Measurements from ENCODE around the gene KAT6B. TPM values are rescaled to one million over a fixed set of nuclear protein-coding genes. Genes with fewer than 3 reads are reported as not detected.

Gene KAT6B
- total and polyA plus RNA-seq, 2 of the 8 experiments (the other 6 are each of a cell fraction or from before 2014, with no cell fraction given), result 7.3 to 30.8 TPM

DNA sequence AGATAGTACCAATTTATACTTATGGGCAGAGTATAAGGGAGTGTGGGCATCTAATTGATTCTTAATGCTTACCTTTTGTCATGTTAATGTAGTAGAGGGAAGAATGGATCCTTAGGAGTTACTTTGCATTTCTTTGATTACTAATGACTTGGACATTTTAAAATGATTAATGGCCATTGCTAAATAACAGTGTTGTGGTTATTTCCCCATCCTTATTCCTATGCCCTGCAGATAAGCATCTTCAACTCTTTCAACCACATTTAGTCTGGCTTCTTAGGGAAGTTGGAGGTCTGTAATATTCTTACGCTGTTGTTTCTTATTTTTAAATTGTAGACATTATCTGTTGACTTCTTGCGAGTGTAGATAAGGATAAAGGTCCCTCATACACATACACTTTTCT, 37.2 kb downstream of the KAT6B start:
- peaks cover 0 to 42% of the 10 kb centered on the region in 2 experiments; a peak in 2 of 4 replicates for H3K79me2 ChIP-seq (ENCODE audit: control insufficient read depth in 1 of 2, insufficient read depth in 2 of 2, low read length in 2 of 2)
- peak overlapping the region in 1 of 2 experiments; percentile 1; a peak in 1 of 4 replicates for H3K4me2 ChIP-seq (ENCODE audit: insufficient read depth in 1 of 2, low read depth in 2 of 2, low read length in 2 of 2)
- FAIRE-seq (no peak), DNase-seq (ENCODE audit: low read depth in 1 of 2, low spot score in 2 of 2) (no peak)
- no peak overlapping the region for H4K5ac ChIP-seq (ENCODE audit: insufficient read length, low read depth, low read length)
- no peak overlapping the region for H3K23ac ChIP-seq (ENCODE audit: insufficient read length)
- no peaks in the 10 kb centered on the region for H3K23me2 ChIP-seq (ENCODE audit: low read depth, low read length)
- H3K27ac ChIP-seq (ENCODE audit: low read depth, low read length), result no peak overlapping the region
- WGBS, 2 experiments (ENCODE audit: extremely low coverage in 1 of 2, insufficient coverage in 1 of 2, insufficient read length in 1 of 2, insufficient replicate concordance in 2 of 2, low coverage in 1 of 2, low lambda C conversion rate in 2 of 2, missing lambda C conversion rate in 1 of 2), result 90% methylated on average over 2 of the region's 2 CpGs; no CpG with 5 or more reads in 1 of the 2 experiments
- no peak overlapping the region for H4K8ac ChIP-seq (ENCODE audit: extremely low read depth, insufficient read depth, low read length)
- peaks cover 0 to 15% (median 6%) of the 10 kb centered on the region in 4 experiments; a peak in 4 of 7 replicates for H3K4me1 ChIP-seq (replicated peaks in 1 of 4; ENCODE audit: control insufficient read depth in 3 of 4, insufficient read depth in 4 of 4, low read length in 3 of 4)
- no peak overlapping the region for H3K56ac ChIP-seq (replicated peaks; ENCODE audit: insufficient read length, low read depth, low read length)
- no peaks in the 10 kb centered on the region for H4K20me1 ChIP-seq (replicated peaks in 1 of 2; ENCODE audit: control insufficient read depth in 1 of 2, insufficient read depth in 2 of 2, low read length in 2 of 2)
- no peak overlapping the region for H2BK20ac ChIP-seq (ENCODE audit: low read length)
- no peak overlapping the region for H2AK5ac ChIP-seq (ENCODE audit: low read depth, low read length)
- no peaks in the 10 kb centered on the region for H3K36me3 ChIP-seq (ENCODE audit: control insufficient read depth in 2 of 4, insufficient read depth in 4 of 4, low read length in 3 of 4)
- H3K9me3 ChIP-seq (ENCODE audit: insufficient read depth in 2 of 2, low read depth in 1 of 2, low read length in 1 of 2), result no peaks in the 10 kb centered on the region
- H2BK12ac ChIP-seq (ENCODE audit: low read depth, low read length), result no peak overlapping the region
- no peak overlapping the region for H3K4me3 ChIP-seq (ENCODE audit: extremely low read depth in 1 of 4, insufficient read depth in 2 of 4, low read depth in 3 of 4, low read length in 4 of 4)
- H2AFZ ChIP-seq (ENCODE audit: low read length), result no peak overlapping the region
- no peak overlapping the region for H3K18ac ChIP-seq (ENCODE audit: extremely low read depth, low read length)
- H2BK15ac ChIP-seq (ENCODE audit: low read length), result no peak overlapping the region
- no peak overlapping the region for H3K9ac ChIP-seq (replicated peaks in 1 of 4; ENCODE audit: extremely low read depth in 1 of 4, low read depth in 3 of 4, low read length in 3 of 4)
- H3K4ac ChIP-seq (replicated peaks; ENCODE audit: insufficient read length, low read depth, low read length), result no peak overlapping the region
- H4K91ac ChIP-seq (replicated peaks; ENCODE audit: insufficient read length, low read length), result no peak overlapping the region
- H3K27me3 ChIP-seq (replicated peaks in 1 of 4; ENCODE audit: control insufficient read depth in 3 of 4, extremely low read depth in 1 of 4, insufficient read depth in 3 of 4, low read length in 3 of 4), result no peaks in the 10 kb centered on the region
- no peak overlapping the region for H2BK5ac ChIP-seq (ENCODE audit: low read depth, low read length)
- no peak overlapping the region for H3K14ac ChIP-seq (ENCODE audit: insufficient read length)
- no peak overlapping the region for H2BK120ac ChIP-seq (replicated peaks; ENCODE audit: low read depth, low read length)
- ChIA-PET CTCF (ENCODE audit: partially characterized antibody) (interaction anchor here (1.3 to 1.6 kb wide), 2 partner anchors 33 to 124 kb away, joined by 4 read pairs; no protein-coding TSS in a partner anchor), POLR2A (ENCODE audit: partially characterized antibody) (interaction anchor here (1.2 kb wide), 2 partner anchors 15 to 37 kb away, joined by 3 to 4 read pairs; partner anchors contain the start of gene KAT6B)
- TF ChIP-seq BRCA1 (IDR thresholded peaks at IDR 0.05; ENCODE audit: low read depth, low read length) (no peak), NANOG (IDR thresholded peaks at IDR 0.05; ENCODE audit: insufficient read depth, low read depth, low read length, poor library complexity, severe bottlenecking) (peak; percentile 60), HDAC6 (IDR thresholded peaks at IDR 0.05; ENCODE audit: low read depth, low read length) (no peak), KDM4A (IDR thresholded peaks at IDR 0.05; ENCODE audit: low read depth, low read length, severe bottlenecking) (no peak), JUND (IDR thresholded peaks at IDR 0.05; ENCODE audit: low read length) (no peak), CHD2 (IDR thresholded peaks at IDR 0.05; ENCODE audit: low read length) (no peak), PHF8 (conservative IDR thresholded peaks at IDR 0.05; ENCODE audit: low read depth, low read length) (no peak), RNF2 (IDR thresholded peaks at IDR 0.05; ENCODE audit: borderline replicate concordance, low read depth, low read length, missing control alignments, poor library complexity, severe bottlenecking) (no peak)
- TF ChIP-seq, protein P1, sequence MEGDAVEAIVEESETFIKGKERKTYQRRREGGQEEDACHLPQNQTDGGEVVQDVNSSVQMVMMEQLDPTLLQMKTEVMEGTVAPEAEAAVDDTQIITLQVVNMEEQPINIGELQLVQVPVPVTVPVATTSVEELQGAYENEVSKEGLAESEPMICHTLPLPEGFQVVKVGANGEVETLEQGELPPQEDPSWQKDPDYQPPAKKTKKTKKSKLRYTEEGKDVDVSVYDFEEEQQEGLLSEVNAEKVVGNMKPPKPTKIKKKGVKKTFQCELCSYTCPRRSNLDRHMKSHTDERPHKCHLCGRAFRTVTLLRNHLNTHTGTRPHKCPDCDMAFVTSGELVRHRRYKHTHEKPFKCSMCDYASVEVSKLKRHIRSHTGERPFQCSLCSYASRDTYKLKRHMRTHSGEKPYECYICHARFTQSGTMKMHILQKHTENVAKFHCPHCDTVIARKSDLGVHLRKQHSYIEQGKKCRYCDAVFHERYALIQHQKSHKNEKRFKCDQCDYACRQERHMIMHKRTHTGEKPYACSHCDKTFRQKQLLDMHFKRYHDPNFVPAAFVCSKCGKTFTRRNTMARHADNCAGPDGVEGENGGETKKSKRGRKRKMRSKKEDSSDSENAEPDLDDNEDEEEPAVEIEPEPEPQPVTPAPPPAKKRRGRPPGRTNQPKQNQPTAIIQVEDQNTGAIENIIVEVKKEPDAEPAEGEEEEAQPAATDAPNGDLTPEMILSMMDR (IDR thresholded peaks at IDR 0.05; ENCODE audit: control extremely low read depth in 1 of 3, insufficient read depth in 1 of 3, low read depth in 1 of 3, low read length in 3 of 3), result no peak
- no peaks in the 10 kb centered on the region for H3K79me1 ChIP-seq (ENCODE audit: low read depth, low read length)

Measured in H1 (cell line).